22Rv1 (cell line): ENCODE measurements around the gene SEMA7A.

ENCODE experiments used
- H3K27ac ChIP-seq: fragments of 450-650 bp; 2 replicates; pipeline ENCODE4 v1.5.1; 2017
- CTCF ChIP-seq: fragments of 450-650 bp; IDR thresholded peaks from 2 replicates; pipeline ENCODE4 v1.5.1; 2017; ENCODE audit warnings: mild to moderate bottlenecking
- ZFX ChIP-seq: fragments of 450-650 bp; IDR thresholded peaks from 2 replicates; pipeline ENCODE4 v1.6.1; 2017; ENCODE audit warnings: antibody characterized with exemption, borderline replicate concordance

The SEMA7A gene

GRCh38 chr15:74384566-74384880 lies 49.2 kb downstream of the SEMA7A start:
- no peak overlapping the region for H3K27ac ChIP-seq
- TF ChIP-seq CTCF (no peak), ZFX (no peak)

GRCh38 chr15:74383695-74384565 lies 49.8 kb downstream of the SEMA7A start:
- no peak for TF ChIP-seq ZFX
- no peak for TF ChIP-seq CTCF
- H3K27ac ChIP-seq = no peak overlapping the region

GRCh38 chr15:74383286-74383685 lies 50.5 kb downstream of the SEMA7A start:
- TF ChIP-seq CTCF (no peak), ZFX (no peak)
- no peak overlapping the region for H3K27ac ChIP-seq

- no peak overlapping the region for H3K27ac ChIP-seq
- TF ChIP-seq ZFX = no peak
- TF ChIP-seq CTCF = peak; percentile 90
Observed at GRCh38 chr15:74382004-74382816, 51.5 kb downstream of the SEMA7A start.

GRCh38 chr15:74381481-74381880 lies 52.3 kb downstream of the SEMA7A start:
- TF ChIP-seq CTCF = no peak
- TF ChIP-seq ZFX = no peak
- no peak overlapping the region for H3K27ac ChIP-seq

GRCh38 chr15:74381190-74381453 lies 52.6 kb downstream of the SEMA7A start:
- TF ChIP-seq ZFX = no peak
- no peak for TF ChIP-seq CTCF

More at GRCh38 chr15:74381190-74381453, 52.6 kb downstream of the SEMA7A start:
- H3K27ac ChIP-seq = no peak overlapping the region
